ENCODE results near the gene ANKZF1. TPM values are rescaled to one million over a fixed set of nuclear protein-coding genes. Genes with fewer than 3 reads are reported as not detected.
A peak's percentile ranks its signal among the peaks of the same experiment; 100 is the strongest.

ANKZF1 gene
- polyA plus RNA-seq, 1 experiment, result 22.0 TPM

GRCh38 chr2:219245148-219245898, 15.7 kb downstream of the ANKZF1 start, which contains the start of the genes GLB1L and STK16:
TSS of gene GLB1L (minus strand) at chr2:219245444. CDS start at chr2:219243573, 1,871 bp downstream.
TSS of gene STK16 (plus strand) at chr2:219245479. CDS start at chr2:219246000, 521 bp downstream.
- H3K9me3 ChIP-seq (ENCODE audit: control insufficient read depth, insufficient read depth, low read length), result no peaks in the 10 kb centered on the region; the same call in 1 of the 2 replicates
- H3K27ac ChIP-seq (ENCODE audit: low read depth, low read length), result peak within 1 kb of the TSS; percentile 70
- 0 out of 2 replicates have a peak, but pooled peaks have one; percentile 4 for TF ChIP-seq CTCF (IDR thresholded peaks at IDR 0.05; ENCODE audit: low read depth, low read length)
- ChIA-PET CTCF (interaction anchor here (0.6 to 3.0 kb wide), 6 partner anchors 32 to 297 kb away, joined by 3 to 24 read pairs (median 6); partner anchors contain the start of gene DNAJB2), POLR2A (interaction anchor here (0.6 to 2.3 kb wide), 10 partner anchors 15 to 240 kb away, joined by 3 to 11 read pairs (median 4); partner anchors contain the start of genes ABCB6, DNAJB2 and ZFAND2B)
- no peaks in the 10 kb centered on the region for H3K27me3 ChIP-seq (ENCODE audit: control insufficient read depth, insufficient read depth, low read length)
- peak within 1 kb of the TSS; percentile 97 for H3K4me3 ChIP-seq (ENCODE audit: low read depth, low read length)
- DNase-seq (ENCODE audit: low read depth, low spot score), result peak; percentile 80

GRCh38 chr2:219245899-219246230, 16.3 kb downstream of the ANKZF1 start:
- POLR2A ChIA-PET, result interaction anchor here (1.4 to 2.3 kb wide), 2 partner anchors 33 to 39 kb away, joined by 8 to 11 read pairs; partner anchors contain the start of genes DNAJB2 and ZFAND2B
- CTCF ChIA-PET, result interaction anchor here (0.6 to 3.0 kb wide), 6 partner anchors 32 to 296 kb away, joined by 3 to 24 read pairs (median 6); partner anchors contain the start of gene DNAJB2
- Histone ChIP-seq H3K27me3 (ENCODE audit: control insufficient read depth, insufficient read depth, low read length) (no peaks in the 10 kb centered on the region), H3K27ac (ENCODE audit: low read depth, low read length) (peak overlapping the region; percentile 70), H3K4me3 (ENCODE audit: low read depth, low read length) (peak overlapping the region; percentile 97), H3K9me3 (ENCODE audit: control insufficient read depth, insufficient read depth, low read length) (no peaks in the 10 kb centered on the region; the same call in 1 of the 2 replicates)
- DNase-seq (ENCODE audit: low read depth, low spot score), result no peak
- no peak for TF ChIP-seq CTCF (IDR thresholded peaks at IDR 0.05; ENCODE audit: low read depth, low read length)

- POLR2A ChIA-PET, result interaction anchor here (2.3 kb wide), 1 partner anchor 32 kb away, joined by 11 read pairs; the partner anchor contains the start of gene DNAJB2
- Histone ChIP-seq H3K4me3 (ENCODE audit: low read depth, low read length) (no peak overlapping the region), H3K27ac (ENCODE audit: low read depth, low read length) (no peak overlapping the region), H3K9me3 (ENCODE audit: control insufficient read depth, insufficient read depth, low read length) (no peaks in the 10 kb centered on the region; the same call in 1 of the 2 replicates), H3K27me3 (ENCODE audit: control insufficient read depth, insufficient read depth, low read length) (no peaks in the 10 kb centered on the region)
- no peak for TF ChIP-seq CTCF (IDR thresholded peaks at IDR 0.05; ENCODE audit: low read depth, low read length)
- DNase-seq (ENCODE audit: low read depth, low spot score), result no peak
- CTCF ChIA-PET, result interaction anchor here (1.2 to 3.0 kb wide), 4 partner anchors 31 to 157 kb away, joined by 3 to 24 read pairs (median 14); partner anchors contain the start of gene DNAJB2
These were observed 17.0 kb downstream of the ANKZF1 start for GRCh38 chr2:219246559-219246958.

- TF ChIP-seq CTCF (IDR thresholded peaks at IDR 0.05; ENCODE audit: low read depth, low read length), result no peak
- POLR2A ChIA-PET, result interaction anchor here (0.6 kb wide), 1 partner anchor 40 kb away, joined by 3 read pairs; no protein-coding TSS in a partner anchor
These were observed 18.4 kb downstream of the ANKZF1 start for GRCh38 chr2:219247678-219248642.

More at GRCh38 chr2:219247678-219248642, 18.4 kb downstream of the ANKZF1 start:
- no peaks in the 10 kb centered on the region; the same call in 1 of the 2 replicates for H3K9me3 ChIP-seq (ENCODE audit: control insufficient read depth, insufficient read depth, low read length)
- CTCF ChIA-PET, result interaction anchor here (1.3 to 3.5 kb wide), 5 partner anchors 26 to 128 kb away, joined by 5 to 24 read pairs (median 7); partner anchors contain the start of gene DNAJB2
- no peak for DNase-seq (ENCODE audit: low read depth, low spot score)
- H3K4me3 ChIP-seq (ENCODE audit: low read depth, low read length), result no peak overlapping the region
- H3K27ac ChIP-seq (ENCODE audit: low read depth, low read length), result peak overlapping the region; percentile 90
- H3K27me3 ChIP-seq (ENCODE audit: control insufficient read depth, insufficient read depth, low read length), result no peaks in the 10 kb centered on the region
